Hematopoietic multipotent progenitor cell (in vitro differentiated cells): ENCODE data around the gene LIPG. TPM values are rescaled to one million over a fixed set of nuclear protein-coding genes. Genes with fewer than 3 reads are reported as not detected.

ENCODE experiments used
- DNase-seq, 3 donors: peaks; one replicate each; pipeline ENCODE4 v3.0.0-alpha.2; 2011 to 2015; ENCODE audit warnings: low read depth in 2 of 3, low spot score in 2 of 3
- total RNA-seq: library from RNA; depleted of rRNA; stranded (reverse); fragments of >200 nt; gene quantifications from one replicate; pipeline ENCODE4 v1.2.3, GENCODE V29; 2012

LIPG gene
- total RNA-seq, 1 donor, result under 0.01 TPM

GRCh38 chr18:49609256-49610021 is 47.6 kb downstream of the LIPG start:
- no peak for DNase-seq

DNA sequence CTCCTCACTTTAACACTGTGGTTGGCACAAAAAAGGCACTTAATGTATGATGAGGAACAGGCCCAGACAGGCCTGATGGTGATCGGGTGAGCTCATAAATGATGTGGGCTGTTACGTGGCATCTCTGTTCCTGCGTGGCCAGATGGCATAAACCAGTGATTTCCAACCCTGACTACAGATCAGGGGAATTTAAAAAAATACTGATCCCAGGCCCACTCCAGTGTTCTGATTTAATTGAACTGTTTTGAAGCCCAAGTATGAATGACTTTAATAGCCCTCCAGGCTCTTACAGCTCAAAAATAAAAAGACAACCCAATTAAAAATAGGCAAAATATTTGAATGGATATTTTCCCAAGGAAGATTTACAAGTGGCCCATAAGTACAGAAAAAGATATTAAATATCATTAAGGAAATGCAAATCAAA is 48.2 kb downstream of the LIPG start:
- no peak for DNase-seq

- DNase-seq, result no peak
Measured at GRCh38 chr18:49611316-49611715, 49.5 kb downstream of the LIPG start.

DNA sequence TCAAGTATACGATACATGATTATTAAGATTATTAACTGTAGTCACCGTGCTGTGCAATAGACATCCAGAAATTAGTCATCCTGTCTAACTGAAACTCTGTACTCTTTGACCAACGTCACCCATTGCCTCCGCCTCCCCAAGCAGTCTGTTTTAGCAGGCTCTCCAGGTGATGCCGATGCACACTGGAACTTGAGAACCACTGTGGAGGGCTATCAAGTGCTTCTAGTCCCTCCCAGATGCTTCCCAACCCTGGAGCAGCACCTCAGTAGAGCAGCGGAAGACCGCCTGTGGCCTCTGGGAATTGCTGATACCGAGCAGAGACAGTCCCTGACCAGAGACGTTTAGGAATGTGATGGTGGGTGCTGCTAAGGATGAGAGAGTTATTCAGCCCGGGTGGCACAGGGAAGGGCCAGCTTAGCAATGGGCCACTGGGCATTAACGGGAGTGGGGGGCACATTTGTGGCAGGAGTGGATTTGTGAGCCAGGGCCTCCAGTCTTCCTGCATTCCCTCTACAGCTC is 50.7 kb downstream of the LIPG start:
- DNase-seq, result no peak

- DNase-seq, result no peak
Measured at GRCh38 chr18:49613141-49613640, 51.3 kb downstream of the LIPG start.

DNA sequence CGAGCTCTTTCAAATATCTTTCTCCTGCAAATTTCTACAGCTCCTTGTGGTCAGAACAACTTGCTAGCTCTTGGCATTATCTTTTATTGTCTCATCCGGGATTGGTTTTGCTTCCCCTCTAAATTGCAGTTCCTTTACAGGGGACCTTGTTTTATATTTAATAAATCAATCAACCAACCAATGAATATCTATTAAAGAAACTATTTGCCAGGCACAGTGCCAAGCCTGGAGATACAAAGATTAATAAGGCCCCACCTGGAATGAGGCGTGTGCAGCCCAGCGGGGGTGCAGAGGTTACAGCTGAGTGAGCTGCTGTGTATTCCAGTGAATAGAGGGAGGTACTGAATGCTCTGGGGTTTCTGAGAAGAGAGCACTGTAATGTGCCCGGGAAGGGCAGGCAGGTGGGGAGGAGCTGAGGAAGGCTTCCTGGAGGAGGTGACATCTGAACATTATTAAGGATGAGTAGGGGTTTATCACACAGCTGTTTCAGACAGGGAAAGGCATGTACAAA is 51.8 kb downstream of the LIPG start:
- DNase-seq, result no peak

DNA sequence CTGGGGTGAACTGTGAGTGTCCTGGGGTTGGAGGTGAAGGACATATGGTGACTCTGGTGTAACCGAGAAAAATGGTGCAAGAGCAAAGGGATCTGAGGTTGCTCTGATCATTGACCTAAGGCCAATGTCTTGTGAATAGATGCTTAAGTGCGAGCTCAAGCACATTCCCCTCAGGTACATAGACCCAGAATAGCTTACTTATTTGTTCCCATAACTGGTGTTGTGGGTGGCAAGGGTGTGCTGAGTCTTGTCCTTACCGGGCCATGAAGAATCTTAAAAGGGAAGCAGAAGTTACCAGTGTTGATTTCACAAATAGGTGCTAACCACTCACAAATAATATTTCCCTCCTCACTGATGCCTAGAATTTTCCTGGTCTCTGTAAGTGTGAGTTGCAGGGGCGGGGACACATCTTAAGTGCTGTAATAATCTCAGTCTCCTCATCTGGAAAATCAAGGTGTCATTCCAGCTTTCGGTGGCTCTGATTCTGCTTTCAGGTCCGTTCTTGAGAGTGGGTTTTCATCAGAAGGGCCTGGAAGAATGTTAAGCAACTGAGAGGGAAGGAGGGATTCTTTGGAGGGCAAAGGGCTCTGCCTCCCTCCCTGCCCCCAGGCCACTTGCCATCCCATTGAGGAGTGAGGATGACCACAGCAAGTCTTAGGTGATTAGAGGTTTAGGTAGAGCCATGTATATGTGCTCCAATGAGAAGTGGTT is 54.9 kb downstream of the LIPG start:
- DNase-seq, result no peak

- DNase-seq, result no peak
Measured at GRCh38 chr18:49617329-49617695, 55.5 kb downstream of the LIPG start.

DNA sequence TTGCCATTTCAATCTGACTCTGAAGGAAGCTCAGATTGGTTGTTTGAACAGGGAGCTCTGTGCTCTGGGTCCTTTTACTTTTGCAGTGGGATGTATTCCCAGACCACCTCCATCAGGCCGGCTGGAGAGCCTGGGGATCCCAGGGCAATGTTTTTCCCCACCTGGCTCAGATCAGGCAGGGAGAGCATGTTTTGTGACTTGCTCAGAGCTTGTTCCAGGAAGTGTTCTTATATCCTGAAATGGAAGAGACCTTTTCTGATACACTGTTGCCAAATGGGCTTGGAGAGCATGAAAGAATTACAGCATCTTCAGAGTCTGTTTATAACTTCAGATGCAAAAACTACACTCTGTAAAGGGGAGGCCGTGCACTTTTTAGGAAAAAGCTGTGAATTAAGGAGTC is 56.0 kb downstream of the LIPG start:
- no peak for DNase-seq

DNA sequence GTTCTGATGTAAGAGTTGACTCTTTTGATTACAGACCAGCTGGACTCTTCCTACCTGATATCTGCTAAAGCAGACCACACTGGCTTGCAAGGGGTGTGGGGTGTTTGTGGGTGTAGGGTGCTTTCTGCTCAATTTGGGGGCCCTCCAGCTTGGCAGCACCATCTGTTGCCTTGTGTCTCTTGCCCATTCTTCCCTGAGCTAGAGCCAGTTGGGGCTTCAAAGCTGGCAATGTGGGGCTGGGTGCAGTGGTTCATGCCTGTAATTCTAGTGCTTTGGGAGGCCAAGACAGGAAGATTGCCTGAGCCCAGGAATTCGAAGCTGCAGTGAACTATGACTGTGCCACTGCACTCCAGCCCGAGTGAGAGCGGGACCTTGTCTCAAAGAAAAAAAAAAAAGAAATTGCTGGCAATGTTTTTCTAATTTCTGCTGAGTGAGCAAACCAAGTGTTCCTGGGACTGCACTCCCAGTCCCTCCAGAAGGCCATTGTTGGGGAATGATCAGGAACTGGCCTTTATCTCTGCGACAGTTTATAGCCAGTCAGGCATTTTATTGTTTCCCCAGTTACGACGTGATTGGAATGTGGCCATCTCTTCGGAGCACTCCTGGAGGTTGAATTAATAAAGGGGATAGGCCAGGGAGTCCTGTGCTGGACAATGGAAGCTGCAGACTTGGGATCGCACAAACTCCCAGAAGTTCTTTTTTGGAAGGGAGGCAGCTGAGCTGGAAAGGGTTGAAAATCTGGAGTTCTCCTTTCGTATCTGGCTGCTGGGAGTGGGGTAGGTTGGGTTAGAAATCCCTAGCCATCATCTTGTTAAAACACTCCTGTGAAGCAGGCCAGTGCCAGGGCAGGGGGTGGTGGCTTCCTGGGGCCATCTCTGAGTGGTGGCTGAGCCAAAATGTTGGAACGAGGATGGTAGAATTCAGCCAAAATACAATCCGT is 57.2 kb downstream of the LIPG start:
- no peak for DNase-seq

- DNase-seq, result no peak
Measured at GRCh38 chr18:49619801-49620200, 57.9 kb downstream of the LIPG start.

DNA sequence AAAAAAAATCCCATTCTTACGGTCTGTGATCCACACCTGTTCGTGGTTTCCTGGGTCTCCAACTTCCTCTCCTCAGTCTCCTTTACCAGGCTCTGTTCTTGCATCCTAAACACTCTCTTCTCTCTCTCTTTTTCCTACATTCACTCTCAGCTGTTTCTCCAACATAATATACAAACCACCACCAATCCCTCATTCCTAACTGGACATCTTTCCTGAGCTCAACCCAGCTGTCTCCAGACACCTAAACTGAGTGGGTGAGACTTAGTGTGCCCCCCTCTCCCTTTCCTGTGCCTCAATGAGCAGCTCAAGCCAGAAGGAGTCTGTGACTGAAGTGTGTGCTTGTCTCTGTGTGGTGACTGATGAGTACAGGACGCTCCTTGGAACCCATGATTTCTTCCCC is 59.4 kb downstream of the LIPG start:
- no peak for DNase-seq

DNA sequence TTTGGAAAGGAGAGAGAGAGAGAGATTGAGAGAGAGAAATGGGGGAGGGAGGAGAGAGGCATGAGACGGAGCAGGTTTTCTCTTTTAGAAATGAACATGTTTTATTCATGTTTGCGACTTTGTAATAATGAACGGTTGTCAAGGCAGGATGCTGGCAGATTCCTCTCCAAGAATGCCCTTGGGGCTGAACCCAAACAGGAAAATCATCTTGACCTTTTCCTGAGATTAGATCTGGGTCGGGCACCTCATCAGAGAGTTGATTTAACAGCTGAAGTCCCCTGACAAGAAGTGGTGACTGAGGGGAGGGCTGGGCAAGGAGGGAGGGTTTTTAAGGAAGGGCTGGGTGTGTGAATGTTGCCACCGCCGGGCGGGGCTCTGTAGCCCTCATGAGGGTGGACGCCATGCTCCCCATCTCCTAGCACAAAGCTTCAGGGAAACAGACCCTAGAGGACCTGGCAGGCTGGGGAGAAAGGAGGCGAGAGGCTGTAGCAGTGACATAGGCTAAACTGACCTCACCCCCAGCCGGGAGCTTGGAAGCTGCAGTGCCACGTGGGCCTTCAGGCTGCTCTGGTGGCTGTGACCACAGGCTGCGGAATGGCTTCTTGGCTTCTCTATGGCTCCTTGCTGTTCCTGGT is 60.0 kb downstream of the LIPG start:
- no peak for DNase-seq

DNA sequence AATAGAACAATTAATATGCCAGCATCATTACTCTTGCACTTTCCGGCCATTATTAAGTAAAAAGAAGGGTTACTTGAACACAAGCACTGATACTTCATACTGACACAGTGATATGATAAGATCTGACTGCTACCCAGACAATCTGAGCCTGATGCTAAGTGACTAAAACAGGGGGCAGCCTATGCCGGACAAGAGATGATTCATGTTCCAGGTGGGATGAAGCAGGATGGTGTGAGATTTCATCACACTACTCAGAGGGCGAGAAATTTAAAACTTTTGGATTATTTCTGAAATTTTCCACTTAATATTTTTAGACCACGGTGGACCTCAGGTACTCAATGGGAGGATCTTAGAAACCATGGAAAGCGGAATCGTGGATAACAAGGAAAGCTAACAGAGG is 61.7 kb downstream of the LIPG start:
- no peak for DNase-seq

DNA sequence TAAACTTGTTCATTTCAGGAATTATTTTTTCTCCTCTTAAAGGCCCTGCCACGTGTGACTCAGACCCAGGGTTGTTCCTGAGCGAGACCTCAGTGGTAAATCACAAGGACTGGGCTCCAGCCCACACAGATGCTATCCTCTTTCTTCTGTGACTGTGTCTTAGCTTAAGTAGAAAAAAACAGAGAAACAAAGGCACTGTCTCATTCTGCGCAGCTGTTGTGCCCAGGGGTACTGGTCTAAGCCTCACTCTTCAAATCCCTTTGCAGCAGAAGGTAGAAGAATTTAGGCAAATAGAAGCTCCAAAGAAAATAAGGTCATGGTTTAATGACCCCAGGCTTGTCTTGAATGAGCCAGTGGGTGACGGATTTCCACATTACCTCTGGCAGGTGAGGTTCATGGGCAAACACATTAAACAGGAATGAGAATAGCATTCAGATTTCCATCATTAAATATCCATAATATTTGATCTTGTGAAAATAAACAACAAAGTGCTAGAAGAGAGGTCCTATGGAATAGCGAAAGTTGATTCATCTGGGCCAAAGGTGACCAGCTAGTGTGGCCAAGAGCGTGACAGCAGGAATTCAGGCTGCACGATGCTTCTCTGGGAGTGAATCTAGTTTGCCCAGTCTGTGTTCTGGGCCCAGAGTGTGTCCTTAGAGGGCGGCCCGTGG is 63.3 kb downstream of the LIPG start:
- DNase-seq, result no peak

- no peak for DNase-seq
Measured at GRCh38 chr18:49626842-49627467, 65.1 kb downstream of the LIPG start.

GRCh38 chr18:49628119-49628518 is 66.3 kb downstream of the LIPG start:
- DNase-seq, result peak in 2 of 3 donors; percentile 5 to 16

DNA sequence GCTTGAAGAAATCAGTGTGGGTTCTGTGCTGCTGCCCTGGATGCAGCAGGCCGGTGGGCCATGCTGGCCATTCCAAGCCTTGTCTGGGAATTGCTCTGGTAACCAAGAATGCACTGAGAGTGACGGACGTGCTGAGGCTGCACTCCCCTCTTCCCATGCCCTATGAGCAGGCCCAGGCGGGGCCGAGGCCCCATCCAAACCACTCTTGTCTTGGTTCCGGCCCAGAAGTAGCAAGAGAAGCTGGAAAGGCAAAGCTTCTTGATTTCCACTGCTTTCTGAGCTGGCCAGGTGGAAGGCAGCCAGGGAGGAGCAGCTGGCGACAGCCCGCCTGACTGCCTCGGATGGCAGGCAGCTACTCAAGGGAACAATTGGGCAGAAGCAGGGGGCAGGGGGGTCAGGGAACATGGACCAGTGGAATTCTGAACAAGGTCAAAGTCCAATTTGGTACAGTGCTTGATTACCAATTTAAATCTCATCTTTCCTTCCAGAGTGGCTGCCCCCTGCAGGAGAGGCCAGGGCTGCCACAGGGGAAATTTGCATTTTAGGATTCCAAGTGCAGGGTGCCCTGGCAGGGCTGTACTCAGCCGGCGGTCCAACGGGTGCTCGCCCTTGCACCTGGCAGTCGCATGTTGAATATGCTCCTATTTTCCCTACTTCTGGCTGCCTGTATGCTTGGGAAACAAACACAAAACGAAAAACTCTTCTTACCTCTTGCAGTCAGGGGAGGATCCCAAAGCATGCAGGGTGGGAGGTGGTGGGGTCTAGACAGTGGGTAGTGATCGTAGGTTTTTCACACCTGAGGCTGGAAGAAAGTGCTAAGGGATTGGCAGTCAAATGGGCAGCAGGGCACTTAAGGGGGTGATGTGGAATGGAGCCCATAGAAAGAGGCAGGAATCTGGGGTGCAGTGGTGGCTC is 67.3 kb downstream of the LIPG start:
- DNase-seq, result no peak
